SK-N-SH treated with all-trans-retinoic acid at 6 μM for 48 hours (cell line): ENCODE measurements around the gene RBM27.
"Not testable (repeated sequence)": the region's sequence is repeated elsewhere in the genome, so short reads cannot be mapped to it uniquely, and the experiment has no call there.

Experiments
- ARNTL ChIP-seq: fragments of 450-650 bp; formaldehyde crosslinking; IDR thresholded peaks from 2 replicates; pipeline ENCODE4 v1.5.0; 2020; ENCODE audit warnings: low read depth, mild to moderate bottlenecking, moderate library complexity, borderline replicate concordance
- BACH2 ChIP-seq: fragments of 250-450 bp; sonication (Bioruptor Pico); IDR thresholded peaks from 2 replicates; pipeline ENCODE4 v1.9.0; 2021; ENCODE audit warnings: mild to moderate bottlenecking, borderline replicate concordance
- CREB5 ChIP-seq: fragments of 250-450 bp; sonication (Bioruptor Pico); IDR thresholded peaks from 2 replicates; pipeline ENCODE4 v1.5.1; 2020; ENCODE audit warnings: low read depth, mild to moderate bottlenecking, moderate library complexity
- ISL1 ChIP-seq: fragments of 250-450 bp; sonication (Bioruptor Pico); IDR thresholded peaks from 2 replicates; pipeline ENCODE4 v2.1.2; 2022; ENCODE audit warnings: mild to moderate bottlenecking, moderate library complexity
- PPARA ChIP-seq: fragments of 250-450 bp; sonication (Bioruptor Pico); IDR thresholded peaks from 2 replicates; pipeline ENCODE4 v1.5.0; 2020; ENCODE audit warnings: mild to moderate bottlenecking, borderline replicate concordance
- TCF4 ChIP-seq: fragments of 250-450 bp; sonication (Bioruptor Pico); IDR thresholded peaks from 2 replicates; pipeline ENCODE4 v1.8.0; 2021; ENCODE audit warnings: mild to moderate bottlenecking, moderate library complexity, borderline replicate concordance
- TOX ChIP-seq: fragments of 250-450 bp; sonication (Bioruptor Pico); IDR thresholded peaks from 2 replicates; pipeline ENCODE4 v1.8.0; 2021; ENCODE audit warnings: mild to moderate bottlenecking, moderate library complexity, borderline replicate concordance
- ZFP30 ChIP-seq: fragments of 450-650 bp; formaldehyde crosslinking; IDR thresholded peaks from 2 replicates; pipeline ENCODE4 v1.5.0; 2022; ENCODE audit warnings: mild to moderate bottlenecking, moderate library complexity
- ZNF70 ChIP-seq: fragments of 450-650 bp; formaldehyde crosslinking; IDR thresholded peaks from 2 replicates; pipeline ENCODE4 v1.5.0; 2020; ENCODE audit warnings: mild to moderate bottlenecking, moderate library complexity
- TF ChIP-seq, protein P1 (sequence below): fragments of 250-450 bp; sonication (Bioruptor Pico); IDR thresholded peaks from 2 replicates; pipeline ENCODE4 v1.8.0; 2020; ENCODE audit warnings: mild to moderate bottlenecking, moderate library complexity, borderline replicate concordance

DNA sequence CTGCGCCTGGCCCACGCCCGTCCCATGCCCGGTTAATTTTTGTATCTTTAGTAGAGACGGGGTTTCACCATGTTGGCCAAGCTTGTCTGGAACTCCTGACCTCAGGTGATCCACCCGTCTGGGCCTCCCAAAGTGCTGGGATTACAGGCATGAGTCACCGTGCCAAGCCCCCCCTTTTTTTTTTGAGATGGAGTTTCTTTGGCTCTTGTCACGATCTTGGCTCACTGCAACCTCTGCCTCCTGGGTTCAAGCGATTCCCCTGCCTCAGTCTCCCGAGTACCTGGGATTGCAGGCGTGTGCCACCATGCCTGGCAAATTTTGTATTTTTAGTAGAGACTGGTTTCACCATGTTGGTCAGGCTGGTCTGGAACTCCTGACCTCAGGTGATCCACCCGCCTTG, 1.6 kb upstream of the RBM27 start:
- TF ChIP-seq TOX (CRISPR knock-in tag); ARNTL (CRISPR knock-in tag); BACH2 (CRISPR knock-in tag); ZFP30; ZNF70 (CRISPR knock-in tag); TCF4 (CRISPR knock-in tag); ISL1 (CRISPR knock-in tag); CREB5; PPARA (CRISPR knock-in tag): not testable (repeated sequence)
- TF ChIP-seq, protein P1, sequence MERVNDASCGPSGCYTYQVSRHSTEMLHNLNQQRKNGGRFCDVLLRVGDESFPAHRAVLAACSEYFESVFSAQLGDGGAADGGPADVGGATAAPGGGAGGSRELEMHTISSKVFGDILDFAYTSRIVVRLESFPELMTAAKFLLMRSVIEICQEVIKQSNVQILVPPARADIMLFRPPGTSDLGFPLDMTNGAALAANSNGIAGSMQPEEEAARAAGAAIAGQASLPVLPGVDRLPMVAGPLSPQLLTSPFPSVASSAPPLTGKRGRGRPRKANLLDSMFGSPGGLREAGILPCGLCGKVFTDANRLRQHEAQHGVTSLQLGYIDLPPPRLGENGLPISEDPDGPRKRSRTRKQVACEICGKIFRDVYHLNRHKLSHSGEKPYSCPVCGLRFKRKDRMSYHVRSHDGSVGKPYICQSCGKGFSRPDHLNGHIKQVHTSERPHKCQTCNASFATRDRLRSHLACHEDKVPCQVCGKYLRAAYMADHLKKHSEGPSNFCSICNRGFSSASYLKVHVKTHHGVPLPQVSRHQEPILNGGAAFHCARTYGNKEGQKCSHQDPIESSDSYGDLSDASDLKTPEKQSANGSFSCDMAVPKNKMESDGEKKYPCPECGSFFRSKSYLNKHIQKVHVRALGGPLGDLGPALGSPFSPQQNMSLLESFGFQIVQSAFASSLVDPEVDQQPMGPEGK (CRISPR knock-in tag) = not testable (repeated sequence)
